HG03175 (cell line): Measurements from ENCODE around the gene FADS1.
A peak's percentile ranks its signal among the peaks of the same experiment; 100 is the strongest.

ENCODE experiments used
- ATAC-seq: cut with Tn5 transposase; IDR thresholded peaks from one replicate; pipeline ENCODE4 v1.9.1; 2021; ENCODE audit warnings: mild to moderate bottlenecking, moderate library complexity; ENCODE audit not compliant: unreplicated experiment

The FADS1 gene

DNA sequence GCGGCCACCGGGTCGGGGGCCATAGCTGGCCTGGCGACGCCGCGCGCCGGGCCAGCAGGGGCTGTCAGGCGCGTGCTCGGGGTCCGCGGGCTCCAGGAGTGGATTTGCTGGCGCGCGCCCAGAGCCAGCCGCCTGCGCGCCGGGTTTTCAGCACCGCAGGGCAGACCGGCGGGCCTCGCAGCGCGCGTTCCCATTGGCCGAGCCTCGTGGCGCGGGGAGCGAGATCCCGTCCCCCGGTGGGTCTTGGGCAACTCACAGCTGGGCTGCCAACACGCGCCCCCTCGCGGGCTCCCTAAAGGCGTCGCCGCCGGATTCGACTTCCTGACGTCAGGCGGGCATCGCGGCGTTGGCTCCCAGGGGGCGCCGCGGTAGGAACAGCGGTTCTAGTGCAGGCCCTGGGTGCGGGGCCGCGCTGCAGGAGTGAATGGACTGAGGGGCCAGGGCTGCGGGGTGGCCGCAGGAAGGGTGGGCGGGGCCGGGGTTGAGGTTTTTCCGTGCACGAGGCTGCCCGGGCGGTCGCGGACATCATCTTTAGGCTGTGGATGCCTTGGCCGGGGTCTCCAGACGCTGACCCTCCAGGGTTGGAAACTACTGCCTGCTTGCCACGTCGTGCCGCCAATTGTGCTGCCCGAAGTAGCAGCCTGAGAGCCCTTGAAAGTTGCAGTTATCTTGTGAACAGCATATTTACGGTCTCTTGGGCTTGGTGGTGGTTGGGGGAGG is at the start of gene FADS1:
Gene FADS1 (minus strand): TSS at position 268 of the 720 bp plus-strand sequence. CDS start 74 bp downstream, at position 194.
- peak; percentile 52 for ATAC-seq

GRCh38 chr11:61866231-61866957 is 49.6 kb upstream of the FADS1 start:
- no peak for ATAC-seq

GRCh38 chr11:61864814-61865775 is 48.3 kb upstream of the FADS1 start:
- ATAC-seq: no peak

DNA sequence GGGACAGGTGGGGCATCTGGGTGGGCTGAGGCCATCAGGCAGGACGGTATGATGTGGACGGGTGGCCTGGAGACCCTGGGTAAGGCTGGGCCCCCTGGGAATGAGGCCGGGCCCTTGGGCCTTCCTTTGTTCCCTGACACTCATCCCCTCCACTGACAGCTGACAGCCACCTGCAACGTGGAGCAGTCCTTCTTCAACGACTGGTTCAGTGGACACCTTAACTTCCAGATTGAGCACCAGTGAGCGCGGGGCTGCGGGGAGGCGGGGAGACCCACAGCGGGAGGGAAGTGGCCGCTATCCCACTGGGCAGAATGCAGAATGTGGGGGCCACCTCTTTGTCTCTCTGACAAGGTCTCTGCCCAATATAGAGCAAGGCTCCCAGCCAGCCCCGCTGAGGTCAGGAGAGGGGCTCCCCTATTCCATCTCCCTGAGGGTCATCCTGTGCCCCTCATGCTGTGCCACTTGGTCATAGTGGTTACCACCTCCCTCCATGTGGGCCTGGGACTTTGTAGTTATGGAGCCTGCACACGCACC is 46.8 kb upstream of the FADS1 start:
- no peak for ATAC-seq

- no peak for ATAC-seq
Observed at GRCh38 chr11:61862714-61863547, 46.1 kb upstream of the FADS1 start.

DNA sequence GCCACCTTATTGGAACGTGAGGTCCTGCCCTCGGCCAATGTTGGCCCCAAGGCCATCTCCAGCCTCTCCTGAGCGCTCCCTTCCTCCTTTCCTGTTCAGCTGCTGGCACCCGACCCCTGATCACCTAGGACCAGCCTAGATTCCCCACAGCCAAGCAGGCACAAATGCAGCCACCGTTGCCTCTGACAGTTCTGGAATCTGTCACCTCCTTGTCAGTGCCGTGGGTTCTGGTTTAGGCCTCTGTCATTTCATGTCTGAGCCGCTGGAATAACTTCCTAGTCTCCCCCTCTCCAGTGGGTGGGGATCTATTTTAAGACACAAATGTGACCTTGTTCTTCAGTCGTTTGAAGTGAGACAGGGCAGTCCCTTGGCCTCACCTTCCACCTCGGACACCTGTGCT is 44.8 kb upstream of the FADS1 start:
- no peak for ATAC-seq

- no peak for ATAC-seq
Observed at GRCh38 chr11:61860054-61860903, 43.5 kb upstream of the FADS1 start.

- ATAC-seq: no peak
Observed at GRCh38 chr11:61855939-61856680, 39.3 kb upstream of the FADS1 start.

DNA sequence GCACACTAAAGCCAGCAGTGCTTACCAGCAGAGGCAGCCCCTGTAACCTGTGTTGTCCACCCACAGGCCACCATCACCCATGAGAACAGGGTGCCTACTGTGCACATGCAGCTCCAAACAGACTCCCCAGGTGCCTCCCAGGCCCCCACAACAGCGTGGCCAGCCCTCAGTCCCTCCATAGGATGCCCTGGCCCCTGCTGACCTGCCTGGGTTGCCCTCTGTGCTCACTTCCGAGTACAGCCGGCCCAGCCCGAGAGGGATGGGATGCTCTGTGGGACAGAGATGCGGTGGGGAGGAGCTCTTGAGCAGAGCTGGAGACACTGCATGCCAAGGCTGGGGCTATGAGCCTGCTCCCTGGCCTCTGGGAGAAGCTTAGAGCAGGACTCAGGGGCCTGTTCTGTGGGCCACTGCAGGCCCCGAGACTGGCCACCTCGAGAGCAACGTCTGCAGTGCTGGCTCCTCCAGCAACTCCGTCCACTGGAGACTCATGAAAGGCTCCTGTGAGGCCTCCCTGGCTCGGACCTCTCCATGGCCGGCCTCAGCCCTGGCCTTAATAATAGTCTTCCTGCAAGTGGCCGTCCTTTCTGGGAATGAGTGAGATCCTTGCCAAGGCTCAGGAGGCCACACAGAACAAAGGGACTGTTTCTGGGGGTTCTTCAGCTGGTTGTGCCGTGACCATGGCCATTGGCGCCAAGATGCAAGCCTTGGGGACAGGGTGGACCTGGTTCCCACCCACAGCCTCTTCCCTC is 38.3 kb upstream of the FADS1 start:
- no peak for ATAC-seq

DNA sequence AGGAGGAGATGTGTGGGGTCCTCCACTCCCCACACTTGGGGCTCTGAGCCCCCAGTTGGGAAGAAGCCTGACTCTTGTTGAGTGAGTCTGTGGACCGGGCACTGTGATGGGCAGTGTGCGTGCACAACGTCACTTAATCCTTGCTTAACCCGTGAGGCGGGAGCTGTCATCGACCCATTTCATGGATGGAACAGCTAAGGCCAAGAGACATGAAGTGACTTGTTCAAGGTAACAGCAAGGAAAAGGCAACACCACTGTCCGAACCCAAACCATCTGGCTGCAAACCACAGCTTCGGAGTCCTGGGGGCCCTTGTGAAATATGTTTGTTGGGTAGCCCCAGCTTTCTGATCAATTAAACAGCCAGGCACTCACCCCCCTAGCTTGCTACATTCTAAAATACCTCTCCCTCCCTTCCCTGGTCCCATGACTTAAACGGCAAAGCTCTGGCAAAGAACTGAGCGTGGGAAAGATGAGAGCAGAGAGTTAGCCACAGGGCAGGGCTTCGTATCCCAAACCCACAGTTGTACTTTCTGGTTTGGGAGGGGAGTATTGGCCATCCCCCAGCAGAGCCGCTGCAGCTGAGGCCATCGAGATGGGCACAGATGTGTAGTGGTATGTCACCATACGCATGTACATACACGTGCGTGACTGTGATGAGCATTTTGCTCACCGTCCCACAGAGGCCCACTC is 37.5 kb upstream of the FADS1 start:
- no peak for ATAC-seq

DNA sequence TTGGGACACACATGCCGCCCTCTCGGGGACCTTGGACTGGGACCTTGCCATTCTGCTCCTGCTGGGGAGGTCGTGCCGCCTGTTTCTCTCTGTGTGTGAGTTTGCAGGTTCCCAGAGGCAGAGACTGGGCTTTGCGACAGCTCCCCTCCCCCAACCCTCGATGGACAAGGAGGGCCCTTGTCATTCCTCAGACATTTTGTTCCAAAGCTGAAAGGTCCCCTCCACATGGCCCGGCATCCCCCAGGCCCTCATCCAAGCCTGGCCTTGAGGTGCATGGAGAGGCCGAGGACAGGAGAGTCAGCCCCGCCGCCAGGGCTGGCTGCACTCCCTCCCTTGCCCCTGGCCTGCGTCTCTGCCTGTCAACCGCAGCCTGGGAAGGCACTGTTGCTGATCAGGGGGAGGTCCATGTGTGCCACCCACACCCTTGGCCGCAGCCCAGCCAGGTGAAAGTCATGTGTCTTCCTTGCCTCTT is 36.9 kb upstream of the FADS1 start:
- no peak for ATAC-seq

DNA sequence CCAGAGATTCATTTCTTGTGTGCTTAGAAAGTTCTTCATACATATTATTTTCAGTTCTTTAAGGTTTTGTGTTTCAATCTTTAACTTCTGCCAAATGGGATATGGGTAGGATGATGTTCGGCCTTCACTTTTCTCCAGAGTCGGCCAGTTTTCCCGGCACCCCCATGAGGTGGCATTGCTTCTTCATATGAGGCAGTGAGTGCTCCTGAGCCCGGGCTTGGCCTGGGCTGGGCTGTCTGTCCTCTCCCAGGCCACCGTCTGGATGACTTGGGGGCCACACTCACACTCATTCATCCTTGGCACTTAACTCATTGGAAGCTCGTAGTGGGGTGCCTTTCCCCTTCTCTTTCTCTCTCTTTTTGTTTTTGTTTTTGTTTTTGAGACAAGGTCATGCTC is 35.1 kb upstream of the FADS1 start:
- no peak for ATAC-seq

- ATAC-seq: no peak
Observed at GRCh38 chr11:61851113-61851899, 34.5 kb upstream of the FADS1 start.

- no peak for ATAC-seq
Observed at GRCh38 chr11:61850687-61851086, 33.9 kb upstream of the FADS1 start.

- no peak for ATAC-seq
Observed at GRCh38 chr11:61848631-61849030, 31.8 kb upstream of the FADS1 start.

- no peak for ATAC-seq
Observed at GRCh38 chr11:61847914-61848581, 31.2 kb upstream of the FADS1 start.
